ENCODE results near the gene MASP2.

Gene MASP2

DNA sequence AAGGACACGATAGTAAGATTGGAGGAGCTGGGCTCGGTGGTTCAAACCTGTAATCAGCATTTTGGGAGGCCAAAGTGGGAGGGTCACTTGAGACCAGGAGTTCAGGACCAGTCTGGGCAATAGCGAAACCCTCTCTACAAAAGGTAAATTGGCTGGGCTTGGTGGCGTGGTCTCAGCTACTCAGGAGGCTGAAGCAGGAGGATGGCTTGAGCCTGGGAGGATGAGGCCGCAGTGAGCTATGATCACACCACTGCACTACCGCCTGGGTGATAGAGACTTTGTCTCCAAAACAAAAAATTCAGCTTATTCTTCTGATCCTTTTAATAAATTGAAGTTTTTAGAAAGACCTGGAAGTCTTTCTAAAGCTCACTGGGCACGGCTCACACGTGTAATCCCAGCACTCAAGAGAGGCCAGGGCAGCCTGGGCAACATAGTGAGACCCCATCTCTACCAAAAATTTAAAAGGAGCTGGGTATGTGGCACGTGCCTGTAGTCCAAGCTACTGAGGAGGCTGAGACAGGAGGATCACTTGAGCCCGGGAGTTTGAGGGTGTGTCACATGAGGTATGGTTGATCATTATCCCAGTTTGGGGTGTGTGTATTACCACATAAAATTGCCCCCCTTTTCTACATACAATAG, 15.3 kb downstream of the MASP2 start:
- Histone ChIP-seq H3K4me1 (ENCODE audit: insufficient read depth, low read length, poor library complexity, severe bottlenecking) (no peaks in the 10 kb centered on the region), H3K9ac (ENCODE audit: low read depth, low read length, poor library complexity, severe bottlenecking) (no peak overlapping the region), H3K4me3 (ENCODE audit: low read length, poor library complexity, severe bottlenecking) (no peak overlapping the region), H3K4me2 (ENCODE audit: low read depth, low read length, poor library complexity, severe bottlenecking) (no peak overlapping the region), H3K79me2 (ENCODE audit: insufficient read depth, low read length) (no peaks in the 10 kb centered on the region), H3K36me3 (ENCODE audit: insufficient read depth, low read length) (peaks cover 12% of the 10 kb centered on the region; the same call in 1 of the 2 replicates), H2AFZ (ENCODE audit: low read length) (no peak overlapping the region), H3K9me2 (replicated peaks; ENCODE audit: low read depth, low read length) (no peaks in the 10 kb centered on the region), H3K27me3 (ENCODE audit: insufficient read depth, low read length, poor library complexity, severe bottlenecking) (no peaks in the 10 kb centered on the region), H4K20me1 (ENCODE audit: insufficient read depth, low read length, poor library complexity, severe bottlenecking) (peaks cover 4% of the 10 kb centered on the region), H3F3A (ENCODE audit: low read depth) (no peaks in the 10 kb centered on the region), H3K9me3 (ENCODE audit: insufficient read depth, low read depth, low read length) (no peaks in the 10 kb centered on the region)
- TF ChIP-seq, protein P1, sequence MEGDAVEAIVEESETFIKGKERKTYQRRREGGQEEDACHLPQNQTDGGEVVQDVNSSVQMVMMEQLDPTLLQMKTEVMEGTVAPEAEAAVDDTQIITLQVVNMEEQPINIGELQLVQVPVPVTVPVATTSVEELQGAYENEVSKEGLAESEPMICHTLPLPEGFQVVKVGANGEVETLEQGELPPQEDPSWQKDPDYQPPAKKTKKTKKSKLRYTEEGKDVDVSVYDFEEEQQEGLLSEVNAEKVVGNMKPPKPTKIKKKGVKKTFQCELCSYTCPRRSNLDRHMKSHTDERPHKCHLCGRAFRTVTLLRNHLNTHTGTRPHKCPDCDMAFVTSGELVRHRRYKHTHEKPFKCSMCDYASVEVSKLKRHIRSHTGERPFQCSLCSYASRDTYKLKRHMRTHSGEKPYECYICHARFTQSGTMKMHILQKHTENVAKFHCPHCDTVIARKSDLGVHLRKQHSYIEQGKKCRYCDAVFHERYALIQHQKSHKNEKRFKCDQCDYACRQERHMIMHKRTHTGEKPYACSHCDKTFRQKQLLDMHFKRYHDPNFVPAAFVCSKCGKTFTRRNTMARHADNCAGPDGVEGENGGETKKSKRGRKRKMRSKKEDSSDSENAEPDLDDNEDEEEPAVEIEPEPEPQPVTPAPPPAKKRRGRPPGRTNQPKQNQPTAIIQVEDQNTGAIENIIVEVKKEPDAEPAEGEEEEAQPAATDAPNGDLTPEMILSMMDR (conservative IDR thresholded peaks at IDR 0.05; ENCODE audit: low read length), result no peak; the same call in 1 of the 2 replicates
- no peak for TF ChIP-seq EZH2phosphoT487 (IDR thresholded peaks at IDR 0.05; ENCODE audit: borderline replicate concordance)

DNA sequence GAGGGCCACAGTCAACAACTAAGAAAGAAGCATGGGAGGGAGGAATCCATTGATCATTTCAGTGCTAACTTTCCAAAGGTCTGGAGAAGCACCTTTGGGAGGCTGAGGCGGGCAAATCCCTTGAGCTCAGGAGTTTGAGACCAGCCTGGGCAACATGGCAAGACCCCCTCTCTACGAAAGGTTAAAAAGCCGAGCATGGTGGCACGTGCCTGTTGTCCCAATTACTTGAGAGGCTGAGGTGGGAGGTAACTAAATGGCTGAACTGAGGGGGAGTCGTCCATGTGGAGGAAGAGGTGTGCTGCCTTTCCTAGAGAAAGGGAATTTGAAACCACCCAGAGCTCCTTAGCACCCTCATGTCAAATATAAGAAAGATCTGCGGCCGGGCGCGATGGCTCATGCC, 16.2 kb downstream of the MASP2 start:
- TF ChIP-seq, protein P1 (conservative IDR thresholded peaks at IDR 0.05; ENCODE audit: low read length), result no peak
- TF ChIP-seq EZH2phosphoT487 (IDR thresholded peaks at IDR 0.05; ENCODE audit: borderline replicate concordance), result no peak

DNA sequence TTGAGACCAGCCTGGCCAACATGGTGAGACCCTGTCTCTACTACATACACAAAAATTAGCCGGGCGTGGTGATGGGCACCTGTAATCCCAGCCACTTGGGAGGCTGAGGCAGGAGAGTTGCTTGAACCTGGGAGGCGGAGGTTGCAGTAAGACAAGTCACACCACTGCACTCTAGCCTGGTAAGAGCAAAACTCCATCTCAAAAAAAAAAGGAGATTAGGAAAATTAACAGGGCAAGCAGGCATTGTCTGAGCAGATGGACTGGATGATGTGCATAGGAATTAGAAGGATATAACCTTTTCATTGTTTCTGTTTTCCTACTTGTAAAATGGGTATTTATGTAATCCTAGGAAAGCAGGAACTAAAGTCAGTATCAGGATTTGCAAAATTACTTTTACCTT, 19.0 kb downstream of the MASP2 start:
- Histone ChIP-seq H3K27me3 (ENCODE audit: insufficient read depth, low read length, poor library complexity, severe bottlenecking) (no peaks in the 10 kb centered on the region), H4K20me1 (ENCODE audit: insufficient read depth, low read length, poor library complexity, severe bottlenecking) (peaks cover 28% of the 10 kb centered on the region), H3K36me3 (ENCODE audit: insufficient read depth, low read length) (peaks cover 50% of the 10 kb centered on the region; the same call in 1 of the 2 replicates), H3F3A (ENCODE audit: low read depth) (no peaks in the 10 kb centered on the region), H3K4me1 (ENCODE audit: insufficient read depth, low read length, poor library complexity, severe bottlenecking) (no peaks in the 10 kb centered on the region), H3K9me3 (ENCODE audit: insufficient read depth, low read depth, low read length) (no peaks in the 10 kb centered on the region), H3K79me2 (ENCODE audit: insufficient read depth, low read length) (peaks cover 6% of the 10 kb centered on the region; the same call in 1 of the 2 replicates), H3K9ac (ENCODE audit: low read depth, low read length, poor library complexity, severe bottlenecking) (no peak overlapping the region), H3K4me2 (ENCODE audit: low read depth, low read length, poor library complexity, severe bottlenecking) (no peak overlapping the region), H3K9me2 (replicated peaks; ENCODE audit: low read depth, low read length) (no peaks in the 10 kb centered on the region), H3K4me3 (ENCODE audit: low read length, poor library complexity, severe bottlenecking) (no peak overlapping the region), H2AFZ (ENCODE audit: low read length) (no peak overlapping the region)
- TF ChIP-seq, protein P1 (conservative IDR thresholded peaks at IDR 0.05; ENCODE audit: low read length), result no peak
- TF ChIP-seq EZH2phosphoT487 (IDR thresholded peaks at IDR 0.05; ENCODE audit: borderline replicate concordance), result no peak

More for the DNA sequence above, 16.2 kb downstream of the MASP2 start:
- Histone ChIP-seq H3K9me2 (replicated peaks; ENCODE audit: low read depth, low read length) (no peaks in the 10 kb centered on the region), H3K9me3 (ENCODE audit: insufficient read depth, low read depth, low read length) (no peaks in the 10 kb centered on the region), H3K36me3 (ENCODE audit: insufficient read depth, low read length) (peaks cover 21% of the 10 kb centered on the region; the same call in 1 of the 2 replicates), H3K79me2 (ENCODE audit: insufficient read depth, low read length) (no peaks in the 10 kb centered on the region), H3K4me1 (ENCODE audit: insufficient read depth, low read length, poor library complexity, severe bottlenecking) (no peaks in the 10 kb centered on the region), H2AFZ (ENCODE audit: low read length) (no peak overlapping the region), H3K27me3 (ENCODE audit: insufficient read depth, low read length, poor library complexity, severe bottlenecking) (no peaks in the 10 kb centered on the region), H3K4me3 (ENCODE audit: low read length, poor library complexity, severe bottlenecking) (no peak overlapping the region), H3K4me2 (ENCODE audit: low read depth, low read length, poor library complexity, severe bottlenecking) (no peak overlapping the region), H3F3A (ENCODE audit: low read depth) (no peaks in the 10 kb centered on the region), H4K20me1 (ENCODE audit: insufficient read depth, low read length, poor library complexity, severe bottlenecking) (peaks cover 9% of the 10 kb centered on the region), H3K9ac (ENCODE audit: low read depth, low read length, poor library complexity, severe bottlenecking) (no peak overlapping the region)
